ENCODE data around the gene KIAA0513.

The KIAA0513 gene

GRCh38 chr16:85075236-85075924, 47.8 kb downstream of the KIAA0513 start:
- no peak for DNase-seq

DNA sequence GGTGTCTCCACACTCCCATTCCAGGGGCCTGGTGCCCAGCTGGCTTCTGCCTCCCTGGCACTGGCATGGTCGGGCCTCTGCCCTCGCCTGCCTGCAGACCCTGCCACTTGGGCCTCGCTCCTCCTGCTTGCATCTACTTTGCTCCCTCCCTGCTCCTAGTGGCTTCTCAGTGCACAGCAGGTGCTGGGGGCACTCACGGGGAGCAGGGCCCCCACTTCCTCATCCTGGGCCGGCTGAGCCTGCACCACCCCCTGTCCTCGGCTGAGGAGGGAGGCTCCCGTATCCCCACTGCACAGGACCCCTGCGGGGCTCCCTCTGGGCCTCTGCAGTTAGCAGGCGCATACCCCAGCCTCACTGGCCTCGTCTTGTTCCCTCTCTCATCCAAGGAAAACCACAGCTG, 49.4 kb downstream of the KIAA0513 start:
- no peak for DNase-seq

DNA sequence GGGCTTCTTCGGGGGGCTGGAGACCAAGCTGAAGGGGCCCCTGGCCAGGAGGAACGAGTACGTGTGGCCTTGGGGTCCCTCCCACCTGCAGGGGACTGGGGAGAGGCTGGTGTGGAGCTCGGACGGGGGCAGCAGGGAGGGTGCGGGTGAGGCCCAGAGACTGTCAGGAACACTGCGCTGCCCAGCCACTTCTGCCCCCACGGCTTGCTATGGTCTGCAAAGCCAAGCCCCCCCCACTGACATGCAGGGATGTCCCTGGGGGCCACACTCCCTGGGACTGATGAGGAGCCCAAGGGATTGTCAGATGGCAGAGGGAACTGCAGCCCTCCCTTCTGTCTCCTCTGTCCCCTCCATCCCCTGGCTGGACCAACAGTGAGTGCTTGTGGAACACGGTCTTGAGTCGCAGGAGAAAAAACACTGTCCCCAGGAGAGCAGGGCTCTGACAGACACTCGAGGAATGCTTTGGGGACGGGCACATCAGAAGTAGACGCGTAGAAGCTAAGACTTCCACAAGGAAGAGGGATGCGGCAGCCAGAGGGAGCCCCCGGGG, 50.1 kb downstream of the KIAA0513 start:
- DNase-seq, result no peak

- DNase-seq, result no peak
Measured at GRCh38 chr16:85078226-85078625, 50.6 kb downstream of the KIAA0513 start.

DNA sequence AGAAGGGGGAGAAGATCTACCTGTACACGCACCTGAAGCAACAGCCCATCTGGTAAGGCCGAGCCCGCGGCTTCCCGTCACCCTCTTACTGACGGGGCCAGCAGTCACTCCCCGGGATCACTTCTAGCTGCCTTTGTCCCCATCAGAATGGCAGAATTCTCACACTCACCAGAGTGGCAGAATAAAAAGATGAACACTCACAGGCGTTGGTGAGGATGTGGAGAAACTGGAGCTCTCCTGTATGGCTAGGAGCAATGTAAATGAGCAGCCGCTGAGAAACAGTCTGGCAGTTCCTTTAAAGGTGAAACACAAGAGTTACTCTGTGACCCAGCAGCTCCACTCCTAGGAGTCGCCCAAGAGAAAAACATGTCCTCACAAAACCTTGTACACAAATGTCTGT, 51.4 kb downstream of the KIAA0513 start:
- DNase-seq, result no peak

DNA sequence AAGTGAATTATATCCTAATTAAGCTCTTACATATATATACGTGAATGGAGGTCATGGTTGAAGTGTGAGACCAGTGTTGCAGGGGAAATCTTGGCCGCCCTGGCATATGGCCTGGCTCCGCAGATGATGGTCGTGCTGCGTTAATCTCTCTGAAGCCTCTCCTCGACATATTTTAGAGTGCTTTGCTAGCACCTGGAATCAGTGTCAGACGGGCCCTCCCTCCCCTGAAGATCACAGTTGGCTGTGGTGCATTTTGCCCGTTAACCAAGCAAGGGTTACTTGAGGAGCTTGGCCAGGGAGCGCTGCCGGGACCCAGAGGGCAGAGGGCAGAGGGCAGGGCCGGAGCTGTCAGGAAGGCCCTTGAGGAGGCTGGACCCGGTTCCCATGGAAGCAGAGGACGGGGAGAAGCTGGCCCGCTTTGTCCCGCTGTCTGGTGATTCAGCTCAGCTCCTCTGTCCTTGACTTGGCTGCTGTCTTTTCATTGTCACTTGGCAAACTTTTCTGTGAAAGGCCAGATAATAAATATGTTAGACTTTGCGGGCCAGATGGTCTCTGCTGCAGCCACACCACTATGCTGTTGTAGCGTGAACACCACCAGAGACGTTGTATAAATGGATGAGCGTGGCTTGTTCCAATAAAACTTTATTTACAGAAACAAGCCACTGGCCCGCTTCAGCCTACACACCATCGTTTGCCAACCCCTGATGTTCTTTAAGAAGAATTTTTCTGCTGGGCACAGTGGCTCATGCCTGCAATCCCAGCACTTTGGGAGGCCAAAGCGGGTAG, 52.4 kb downstream of the KIAA0513 start:
- no peak for DNase-seq

GRCh38 chr16:85081038-85081437, 53.4 kb downstream of the KIAA0513 start:
- no peak for DNase-seq

DNA sequence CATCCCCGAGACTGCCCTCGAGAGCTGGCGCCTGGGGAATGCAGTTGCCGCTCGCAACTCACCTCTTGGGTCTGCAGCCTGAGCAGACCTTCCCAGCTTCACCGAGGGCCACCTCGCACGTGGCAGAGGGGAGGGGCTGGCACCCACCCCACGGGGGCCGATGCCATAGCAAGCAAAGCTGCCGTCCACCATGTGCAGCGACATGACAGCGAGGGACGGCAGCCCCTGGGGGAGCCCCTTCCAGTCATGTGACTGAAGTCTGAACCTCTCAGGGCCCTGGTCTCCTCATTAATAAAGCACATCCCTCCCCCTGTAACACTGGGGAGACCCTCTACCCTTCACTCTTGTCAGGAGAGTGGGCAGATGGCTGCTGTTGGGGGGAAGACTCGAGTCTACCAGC, 54.2 kb downstream of the KIAA0513 start:
- DNase-seq, result no peak

- DNase-seq, result no peak
Measured at GRCh38 chr16:85082173-85083050, 54.8 kb downstream of the KIAA0513 start.

GRCh38 chr16:85083051-85083639, 55.5 kb downstream of the KIAA0513 start:
- DNase-seq, result no peak

DNA sequence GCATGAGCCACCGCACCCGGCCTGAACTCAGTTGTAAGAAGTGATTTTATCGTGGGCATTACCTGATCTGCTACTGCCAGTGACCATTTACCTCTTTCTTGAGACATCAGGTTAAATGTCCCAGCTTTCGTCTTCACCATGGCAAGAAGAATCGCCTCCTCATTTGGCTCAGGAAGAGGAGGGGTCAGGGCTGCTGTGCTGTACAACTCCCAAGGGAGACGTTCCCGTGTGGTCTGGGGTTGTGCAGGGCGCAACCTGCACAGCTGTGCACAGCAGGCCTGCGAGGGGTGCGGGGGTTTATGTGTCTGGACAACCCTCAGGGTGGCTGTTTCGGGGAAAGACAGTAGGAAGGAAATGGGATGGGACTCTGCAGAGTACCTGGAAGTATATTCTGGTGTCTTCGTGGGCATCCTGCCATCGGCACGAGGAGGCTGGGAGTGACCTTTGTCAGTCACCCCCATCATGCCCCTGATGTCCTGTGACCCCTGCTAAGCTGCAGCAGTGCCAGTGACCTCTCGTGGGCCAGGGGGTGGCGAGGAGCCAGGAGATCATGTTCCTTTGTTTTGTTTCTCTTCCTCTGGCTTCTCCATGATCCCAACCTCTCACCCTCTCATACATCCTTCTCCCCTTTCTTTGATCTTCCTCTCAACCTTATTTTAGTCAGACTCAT, 57.4 kb downstream of the KIAA0513 start:
- no peak for DNase-seq

DNA sequence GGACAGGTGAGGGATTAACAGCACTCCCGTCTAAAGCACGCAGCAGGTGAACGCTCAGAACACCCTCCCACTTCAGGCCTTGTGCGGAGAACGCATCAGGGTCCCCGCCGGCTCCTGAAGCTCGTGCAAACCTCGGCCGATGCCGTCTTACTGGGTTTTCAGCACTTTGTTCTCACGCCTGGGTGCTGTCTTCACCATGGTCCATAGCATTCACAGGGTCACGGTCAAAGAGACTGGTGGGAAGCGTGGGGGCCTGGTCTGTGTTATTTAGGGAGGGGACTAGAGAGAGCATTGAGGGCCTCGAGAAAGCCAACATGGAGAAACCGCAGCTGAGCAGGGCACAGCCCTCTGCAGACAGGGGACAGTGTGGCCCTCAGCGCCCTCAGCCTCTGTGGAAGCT, 58.1 kb downstream of the KIAA0513 start:
- DNase-seq, result no peak

- peak; percentile 85 to 87 for DNase-seq
Measured at GRCh38 chr16:85086347-85087291, 59.0 kb downstream of the KIAA0513 start.

DNA sequence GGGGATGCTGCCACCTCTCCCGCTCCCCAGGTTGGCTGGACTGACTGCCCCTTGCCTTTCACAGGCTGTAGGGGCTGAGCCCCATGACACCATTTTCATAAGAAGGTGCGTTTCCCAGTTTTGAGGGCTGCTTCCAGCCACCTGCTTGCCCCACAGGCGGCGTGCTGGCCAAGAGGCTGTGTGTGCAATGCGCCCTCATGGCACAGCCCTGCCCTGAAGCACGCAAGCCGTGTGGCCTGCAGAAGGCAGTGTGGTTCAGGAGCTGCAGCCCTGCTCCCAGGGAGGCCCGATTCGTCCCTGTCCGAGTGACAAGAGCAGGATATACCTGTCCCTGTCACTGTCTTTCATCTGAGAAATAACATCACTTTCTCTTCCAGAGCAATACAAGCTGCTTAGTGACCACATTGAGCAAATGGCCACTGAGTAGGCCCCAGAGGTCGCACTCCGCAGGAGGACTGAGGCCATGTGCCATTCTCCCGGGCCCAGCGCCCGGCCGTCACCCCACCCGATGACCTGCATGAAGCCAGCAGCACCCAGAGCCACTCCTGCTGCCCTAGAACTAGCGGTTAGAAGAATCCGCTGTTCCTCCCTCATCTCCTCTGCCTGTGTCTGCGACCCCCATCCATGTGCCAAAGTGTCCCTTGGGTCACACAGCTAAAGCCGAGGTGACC, 60.4 kb downstream of the KIAA0513 start:
- no peak for DNase-seq

GRCh38 chr16:85088570-85089199, 61.1 kb downstream of the KIAA0513 start:
- no peak for DNase-seq

GRCh38 chr16:85089525-85089924, 61.9 kb downstream of the KIAA0513 start:
- no peak for DNase-seq

DNA sequence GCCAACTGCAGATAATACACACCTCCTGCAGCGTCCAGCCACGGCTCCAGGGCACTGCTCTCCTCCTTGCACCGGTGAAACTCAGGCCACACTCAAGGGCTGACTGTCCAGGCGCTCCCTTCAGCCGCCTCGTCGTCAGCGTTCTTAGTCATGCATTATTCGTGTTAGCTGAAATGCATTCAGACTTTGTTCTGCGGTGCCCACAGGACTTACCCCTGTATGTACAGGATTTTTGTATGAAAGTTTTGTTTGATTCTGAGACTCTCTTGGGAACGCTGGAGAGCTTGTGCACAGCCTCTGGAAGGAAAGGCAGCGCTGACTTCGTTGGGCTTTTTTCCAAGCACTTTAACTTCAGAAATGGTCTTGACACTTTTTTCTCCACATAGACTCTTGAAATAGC, 62.6 kb downstream of the KIAA0513 start:
- DNase-seq, result no peak

DNA sequence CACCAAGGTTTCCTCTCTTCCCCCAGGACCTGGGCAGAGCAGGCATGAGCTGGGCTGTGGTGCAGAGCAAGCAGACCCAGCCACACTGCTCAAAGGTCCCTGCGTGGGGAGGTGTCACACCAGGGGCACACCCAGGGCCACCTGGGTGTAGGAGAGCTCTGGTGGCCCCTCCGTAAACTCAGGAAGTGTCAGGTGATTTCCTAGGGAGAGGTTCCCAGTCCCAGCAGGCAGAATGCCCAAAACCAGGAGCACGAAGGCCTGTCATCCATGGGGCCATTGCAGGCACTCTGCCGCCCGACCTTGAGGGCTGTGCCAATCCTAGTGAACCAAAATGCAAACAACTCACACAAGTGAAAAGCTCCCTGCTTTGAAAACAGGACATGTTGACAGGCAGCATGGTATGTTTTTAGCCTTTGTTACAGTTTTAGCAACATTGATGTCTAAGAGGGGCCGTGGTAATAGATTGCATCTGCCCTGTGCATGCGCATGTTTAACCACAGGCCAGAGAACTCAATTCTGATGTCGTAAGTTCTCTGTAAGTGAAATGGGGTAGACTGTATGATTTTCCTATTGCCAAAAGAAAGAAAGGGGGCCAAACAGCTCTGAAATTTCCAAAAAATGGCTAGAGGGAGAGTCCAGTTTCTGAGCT, 63.4 kb downstream of the KIAA0513 start:
- DNase-seq, result no peak

- DNase-seq, result no peak
Measured at GRCh38 chr16:85091522-85091910, 63.9 kb downstream of the KIAA0513 start.

Data from activated CD4-positive, alpha-beta T cell treated with anti-CD3 and anti-CD28 coated beads, Interleukin-2, amount 50 U/mL, for 48 hours (primary cell).